HepG2 (cell line): ENCODE measurements around the gene CCDC148. TPM values are rescaled to one million over a fixed set of nuclear protein-coding genes. Genes with fewer than 3 reads are reported as not detected.

Source experiments
- AFF4 ChIP-seq: sonication (generic); formaldehyde crosslinking; IDR thresholded peaks from 2 replicates; pipeline ENCODE4 v1.4.0; 2020; ENCODE audit warnings: missing genetic modification reagents
- ARID3A ChIP-seq: IDR thresholded peaks from 2 replicates; pipeline ENCODE4 v1.6.1; 2012; ENCODE audit warnings: low read depth, low read length, improper control_type of control experiment
- FOXC1 ChIP-seq: sonication (generic); formaldehyde crosslinking; IDR thresholded peaks from 2 replicates; pipeline ENCODE4 v1.8.0; 2022; ENCODE audit warnings: mild to moderate bottlenecking, missing genetic modification reagents, borderline replicate concordance
- HES4 ChIP-seq: sonication (generic); formaldehyde crosslinking; IDR thresholded peaks from 2 replicates; pipeline ENCODE4 v1.9.0; 2021; ENCODE audit warnings: mild to moderate bottlenecking, missing genetic modification reagents, borderline replicate concordance
- MBD4 ChIP-seq: IDR thresholded peaks from 2 replicates; pipeline ENCODE4 v1.6.1; 2012; ENCODE audit warnings: low read length, inconsistent platforms, borderline replicate concordance
- PHF20 ChIP-seq: sonication (generic); formaldehyde crosslinking; IDR thresholded peaks from 2 replicates; pipeline ENCODE4 v1.5.0; 2020; ENCODE audit warnings: mild to moderate bottlenecking, missing genetic modification reagents
- PHF21A ChIP-seq: sonication (generic); formaldehyde crosslinking; IDR thresholded peaks from 2 replicates; pipeline ENCODE4 v1.5.0; 2020; ENCODE audit warnings: mild to moderate bottlenecking, missing genetic modification reagents
- SCMH1 ChIP-seq: sonication (generic); formaldehyde crosslinking; IDR thresholded peaks from 2 replicates; pipeline ENCODE4 v1.9.0; 2021; ENCODE audit warnings: missing genetic modification reagents, mild to moderate bottlenecking, borderline replicate concordance
- SP5 ChIP-seq: IDR thresholded peaks from 2 replicates; pipeline ENCODE4 v1.6.1; 2016; ENCODE audit warnings: low read depth, borderline replicate concordance
- SRF ChIP-seq: IDR thresholded peaks from 2 replicates; pipeline ENCODE4 v1.6.1; 2011; ENCODE audit warnings: mild to moderate bottlenecking, low read depth, low read length, moderate library complexity
- SRSF9 ChIP-seq: fragments of 200-400 bp; formaldehyde crosslinking; IDR thresholded peaks from 2 replicates; pipeline ENCODE4 v1.6.1; 2018; ENCODE audit warnings: borderline replicate concordance, mild to moderate bottlenecking, low read depth, low read length; ENCODE audit not compliant: insufficient read depth, poor library complexity, severe bottlenecking
- ZBTB10 ChIP-seq: sonication (generic); formaldehyde crosslinking; IDR thresholded peaks from 2 replicates; pipeline ENCODE4 v1.4.0; 2020; ENCODE audit warnings: missing genetic modification reagents, borderline replicate concordance
- ZNF136 ChIP-seq: sonication (generic); formaldehyde crosslinking; IDR thresholded peaks from 2 replicates; pipeline ENCODE4 v1.8.1; 2022; ENCODE audit warnings: low read depth, mild to moderate bottlenecking, moderate library complexity, missing genetic modification reagents
- ZNF530 ChIP-seq: sonication (generic); formaldehyde crosslinking; IDR thresholded peaks from 2 replicates; pipeline ENCODE4 v1.5.0; 2020; ENCODE audit warnings: low read depth, mild to moderate bottlenecking, missing genetic modification reagents
- ZNF558 ChIP-seq: sonication (generic); formaldehyde crosslinking; IDR thresholded peaks from 2 replicates; pipeline ENCODE4 v1.9.0; 2022; ENCODE audit warnings: mild to moderate bottlenecking, missing genetic modification reagents, borderline replicate concordance
- ZNF713 ChIP-seq: sonication (generic); formaldehyde crosslinking; IDR thresholded peaks from 2 replicates; pipeline ENCODE4 v1.4.0; 2020; ENCODE audit warnings: mild to moderate bottlenecking, missing genetic modification reagents
- ZNF850 ChIP-seq: sonication (generic); formaldehyde crosslinking; conservative IDR thresholded peaks from 2 replicates; pipeline ENCODE4 v1.9.0; 2021; ENCODE audit warnings: mild to moderate bottlenecking, missing genetic modification reagents
- ZSCAN5A ChIP-seq: sonication (generic); formaldehyde crosslinking; IDR thresholded peaks from 2 replicates; pipeline ENCODE4 v1.8.0; 2022; ENCODE audit warnings: mild to moderate bottlenecking, missing genetic modification reagents, borderline replicate concordance
- polyA plus RNA-seq, 8 experiments: library from polyadenylated mRNA; depleted of rRNA in 3 of 8; stranded (reverse) in 7 of 8; unstranded in 1 of 8; fragments of >200 nt; fragmentation: Illumina TruSeq in 4 of 8; extraction: Trizol in 4 of 8; gene quantifications; 2 replicates each; pipeline versions ENCODE4 v1.2.1 to v1.2.3, GENCODE V29; 2011 to 2016; ENCODE audit warnings: low read depth in 4 of 8, missing spikeins in 1 of 8, mixed read lengths in 1 of 8; ENCODE audit not compliant: insufficient read depth in 1 of 8
- total RNA-seq, 5 experiments: library from RNA; depleted of rRNA; stranded (reverse); fragments of >200 nt; fragmentation: Illumina TruSeq; extraction: Trizol; gene quantifications; 2 replicates each; pipeline ENCODE4 v1.2.3, GENCODE V29; 2016; ENCODE audit warnings: low read depth in 1 of 5

The CCDC148 gene
- total and polyA plus RNA-seq, 2 of the 13 experiments (the other 11 are each of a cell fraction or from before 2014, with no cell fraction given), result 0.30 to 0.49 TPM

DNA sequence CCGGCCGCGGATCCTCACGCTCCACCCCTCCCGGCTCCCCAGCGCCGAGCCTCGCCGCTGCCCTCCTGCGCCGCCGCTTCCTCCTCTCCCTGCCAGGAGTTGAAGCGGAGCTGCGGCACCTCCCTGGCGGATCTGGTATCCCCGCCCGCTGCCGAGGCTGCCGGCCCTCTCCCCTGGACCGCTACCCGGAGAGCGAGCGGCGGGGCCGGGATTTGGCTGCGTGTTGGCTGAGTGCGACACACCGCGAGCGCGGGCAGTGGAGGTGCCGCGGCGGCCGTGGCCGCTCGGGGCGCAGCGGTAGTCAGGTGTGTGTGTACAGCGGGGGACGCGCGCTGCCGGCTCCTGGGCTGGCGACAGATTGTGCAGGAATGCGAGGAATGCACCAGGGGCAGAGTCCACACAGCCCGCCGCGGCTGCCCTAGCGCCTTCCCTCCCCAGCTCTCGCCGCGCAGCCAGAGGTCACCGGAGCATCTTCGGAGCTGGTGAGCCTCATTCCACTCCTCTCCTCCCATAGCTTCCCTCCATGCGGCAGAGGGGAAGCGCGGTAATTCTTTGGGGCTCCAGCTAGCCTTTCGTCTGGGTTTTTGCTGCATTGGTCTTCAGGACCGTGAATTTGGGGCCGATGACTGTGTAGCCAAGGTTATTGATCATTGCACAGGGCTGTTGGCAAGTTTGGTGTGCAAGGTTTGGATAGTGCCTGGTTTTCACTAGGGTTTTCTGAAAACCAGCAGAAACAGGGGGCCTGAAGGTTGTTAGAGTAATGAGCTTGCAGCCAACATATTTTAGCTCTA lies 1.5 kb upstream of the CCDC148 start (continued):
- TF ChIP-seq AFF4 (CRISPR knock-in tag) (0 out of 2 replicates have a peak, but pooled peaks have one; percentile 73), ZNF850 (CRISPR knock-in tag) (0 out of 2 replicates have a peak, but pooled peaks have one; percentile 90), ZNF558 (CRISPR knock-in tag) (peak; percentile 88; the same call in 1 of the 2 replicates), FOXC1 (CRISPR knock-in tag) (peak; percentile 100), SCMH1 (CRISPR knock-in tag) (no peak), ZNF136 (CRISPR knock-in tag) (peak; percentile 95), PHF21A (CRISPR knock-in tag) (peak; percentile 94), HES4 (CRISPR knock-in tag) (peak; percentile 80; the same call in 1 of the 2 replicates), ZBTB10 (peak; percentile 96), SP5 (CRISPR knock-in tag) (peak; percentile 66), SRF (no peak), MBD4 (no peak), ARID3A (no peak; the same call in 1 of the 2 replicates), PHF20 (CRISPR knock-in tag) (peak; percentile 76; the same call in 1 of the 2 replicates), SRSF9 (no peak), ZSCAN5A (no peak; the same call in 1 of the 2 replicates), ZNF713 (0 out of 2 replicates have a peak, but pooled peaks have one; percentile 82), ZNF530 (CRISPR knock-in tag) (no peak)
